NCI-H187 treated with DMSO at 0.1 percent for 48 hours (cell line): Measurements from ENCODE around the gene RBM34.
A peak's percentile ranks its signal among the peaks of the same experiment; 100 is the strongest.

Experiments
- DNase-seq: peaks from one replicate; lab custom pipeline; 2025; lab: John Stamatoyannopoulos, UW

Gene RBM34

GRCh38 chr1:235152235-235152634 is 8.8 kb downstream of the RBM34 start:
- DNase-seq: no peak

- no peak for DNase-seq
Observed at GRCh38 chr1:235151033-235151432, 10.0 kb downstream of the RBM34 start.

- no peak for DNase-seq
Observed at GRCh38 chr1:235149824-235150223, 11.2 kb downstream of the RBM34 start.

GRCh38 chr1:235147269-235147668 is 13.8 kb downstream of the RBM34 start:
- no peak for DNase-seq

GRCh38 chr1:235145639-235146038 is 15.4 kb downstream of the RBM34 start:
- DNase-seq: no peak

GRCh38 chr1:235142991-235143390 is 18.1 kb downstream of the RBM34 start:
- no peak for DNase-seq

- DNase-seq: no peak
Observed at GRCh38 chr1:235139315-235139714, 21.7 kb downstream of the RBM34 start.

GRCh38 chr1:235138821-235139220 is 22.2 kb downstream of the RBM34 start:
- no peak for DNase-seq

- no peak for DNase-seq
Observed at GRCh38 chr1:235136111-235136510, 24.9 kb downstream of the RBM34 start.

GRCh38 chr1:235134171-235134570 is 26.9 kb downstream of the RBM34 start:
- no peak for DNase-seq

- no peak for DNase-seq
Observed at GRCh38 chr1:235133086-235133485, 28.0 kb downstream of the RBM34 start.

GRCh38 chr1:235131961-235132360 is 29.1 kb downstream of the RBM34 start:
- no peak for DNase-seq

GRCh38 chr1:235130766-235131270 is 30.2 kb downstream of the RBM34 start:
- DNase-seq: no peak

- DNase-seq: no peak
Observed at GRCh38 chr1:235129774-235130570, 31.1 kb downstream of the RBM34 start.

GRCh38 chr1:235128456-235129328 is 32.4 kb downstream of the RBM34 start, which contains the start of gene TOMM20:
Gene TOMM20, minus strand, starts transcription at chr1:235128837. Its CDS starts 122 bp downstream, at chr1:235128715.
- DNase-seq: peak; percentile 68

- DNase-seq: no peak
Observed at GRCh38 chr1:235127732-235128455, 33.2 kb downstream of the RBM34 start.

GRCh38 chr1:235127203-235127602 is 33.8 kb downstream of the RBM34 start:
- DNase-seq: no peak

GRCh38 chr1:235124665-235125064 is 36.4 kb downstream of the RBM34 start:
- no peak for DNase-seq

- no peak for DNase-seq
Observed at GRCh38 chr1:235124111-235124510, 36.9 kb downstream of the RBM34 start.

GRCh38 chr1:235122348-235122747 is 38.7 kb downstream of the RBM34 start:
- DNase-seq: no peak

- DNase-seq: no peak
Observed at GRCh38 chr1:235113183-235113917, 47.7 kb downstream of the RBM34 start.
